Activated naive CD4-positive, alpha-beta T cell treated with Interleukin-2 at 50 U/mL for 16 hours (primary cell): ENCODE data around the gene TYW3.

Experiments used
- DNase-seq: peaks from one replicate; pipeline ENCODE4 v3.0.0-alpha.2; 2020

Gene TYW3

GRCh38 chr1:74811436-74812179, 78.7 kb downstream of the TYW3 start:
- no peak for DNase-seq

- no peak for DNase-seq
Measured at GRCh38 chr1:74812180-74812541, 79.2 kb downstream of the TYW3 start.
